B cell (primary cell): Measurements from ENCODE around the gene GDF9. TPM values are rescaled to one million over a fixed set of nuclear protein-coding genes. Genes with fewer than 3 reads are reported as not detected.

Experiments used
- ATAC-seq: fragments of 200-7000 bp; cut with Tn5 transposase; one replicate; pipeline ENCODE4 v1.10.0; 2021; ENCODE audit warnings: low read depth, mild to moderate bottlenecking, moderate number of reproducible peaks, moderate library complexity
- CTCF ChIA-PET: fragments of 350-600 bp; sonication (Branson Sonifier 250); formaldehyde crosslinking; loops from one replicate; lab custom pipeline; 2021; ENCODE audit warnings: antibody characterized with exemption, inconsistent platforms; lab: Charles Lee
- POLR2A ChIA-PET: fragments of 350-600 bp; sonication (Branson Sonifier 250); formaldehyde crosslinking; loops from one replicate; lab custom pipeline; 2021; ENCODE audit warnings: antibody characterized with exemption; lab: Charles Lee
- DNase-seq: peaks from one replicate; pipeline ENCODE4 v3.0.0; 2013
- H2AFZ ChIP-seq: 2 replicates; pipeline ENCODE4 v1.6.1; 2012; ENCODE audit warnings: mild to moderate bottlenecking, low read depth, low read length; ENCODE audit not compliant: insufficient read depth, poor library complexity, severe bottlenecking
- H3K27ac ChIP-seq, 2 donors: 1 replicate in 1 of 2; 2 replicates in 1 of 2; pipeline ENCODE4 v1.5.1; 2012 to 2013; ENCODE audit warnings: low read length in 2 of 2, mild to moderate bottlenecking in 2 of 2, moderate library complexity in 1 of 2
- H3K27me3 ChIP-seq, 4 experiments: fragments of 200-600 bp in 1 of 4; sonication (generic) in 1 of 4; replicated peaks in 1 of 4; 1 replicate in 2 of 4; 2 replicates in 2 of 4; pipeline versions ENCODE4 v1.6.1 to v1.7.0; 2013 to 2016; ENCODE audit warnings: low read length in 3 of 4, mild to moderate bottlenecking in 2 of 4, mixed read lengths in 1 of 4, moderate library complexity in 1 of 4; ENCODE audit not compliant: insufficient read depth in 4 of 4, control insufficient read depth in 3 of 4; ENCODE audit errors: control extremely low read depth in 1 of 4
- H3K36me3 ChIP-seq, 2 experiments: replicated peaks in 1 of 2; 1 replicate in 1 of 2; 2 replicates in 1 of 2; pipeline versions ENCODE4 v1.6.1 to v1.7.1; 2013; ENCODE audit warnings: low read length in 1 of 2; ENCODE audit not compliant: insufficient read depth in 2 of 2, control insufficient read depth in 1 of 2; ENCODE audit errors: control extremely low read depth in 1 of 2, extremely low read depth in 1 of 2
- H3K4me1 ChIP-seq, 2 donors: fragments of 200-600 bp in 1 of 2; sonication (generic) in 1 of 2; 1 replicate in 1 of 2; 2 replicates in 1 of 2; pipeline versions ENCODE4 v1.5.1 to v1.6.1; 2013 to 2017; ENCODE audit warnings: low read length in 2 of 2; ENCODE audit not compliant: control insufficient read depth in 2 of 2, insufficient read depth in 2 of 2
- H3K4me2 ChIP-seq: replicated peaks from 2 replicates; pipeline ENCODE3; 2012; ENCODE audit warnings: mild to moderate bottlenecking, low read depth, low read length; ENCODE audit not compliant: poor library complexity, severe bottlenecking
- H3K4me3 ChIP-seq, 5 experiments: fragments of 200-600 bp in 1 of 5; sonication (generic) in 1 of 5; 1 replicate in 3 of 5; 2 replicates in 2 of 5; pipeline versions ENCODE4 v1.5.1 to v1.7.0; 2011 to 2016; ENCODE audit warnings: low read length in 4 of 5, mild to moderate bottlenecking in 4 of 5, low read depth in 2 of 5, control low read depth in 1 of 5, moderate library complexity in 1 of 5; ENCODE audit not compliant: insufficient read depth in 1 of 5; ENCODE audit errors: control extremely low read depth in 1 of 5, extremely low read depth in 1 of 5
- H3K79me2 ChIP-seq: fragments of 200-600 bp; sonication (generic); one replicate; pipeline ENCODE4 v1.6.0; 2016; ENCODE audit warnings: low read length; ENCODE audit not compliant: control insufficient read depth, insufficient read depth
- H3K9ac ChIP-seq: fragments of 200-600 bp; sonication (generic); 2 replicates; pipeline ENCODE4 v1.6.1; 2017; ENCODE audit warnings: mild to moderate bottlenecking, low read length, moderate library complexity
- H3K9me3 ChIP-seq, 3 donors: one replicate each; pipeline versions ENCODE4 v1.6.1 to v1.7.1; 2013; ENCODE audit warnings: low read length in 2 of 3; ENCODE audit not compliant: control insufficient read depth in 2 of 3, insufficient read depth in 1 of 3; ENCODE audit errors: control extremely low read depth in 1 of 3
- H4K20me1 ChIP-seq: 2 replicates; pipeline ENCODE4 v1.6.0; 2012; ENCODE audit warnings: mild to moderate bottlenecking, low read length; ENCODE audit not compliant: insufficient read depth, control insufficient read depth, poor library complexity, severe bottlenecking
- H3K27ac Mint-ChIP-seq: one replicate; pipeline ENCODE4 v1.8.0; 2021; ENCODE audit warnings: mixed read lengths
- H3K27me3 Mint-ChIP-seq: one replicate; pipeline ENCODE4 v1.8.0; 2021; ENCODE audit warnings: mixed read lengths
- H3K4me1 Mint-ChIP-seq: one replicate; pipeline ENCODE4 v1.8.0; 2021; ENCODE audit warnings: mixed read lengths
- H3K4me3 Mint-ChIP-seq: one replicate; pipeline ENCODE4 v1.8.0; 2021; ENCODE audit warnings: mixed read lengths
- H3K9me3 Mint-ChIP-seq: one replicate; pipeline ENCODE4 v1.8.0; 2022; ENCODE audit warnings: mixed read lengths; ENCODE audit not compliant: insufficient read depth
- EZH2 ChIP-seq: IDR thresholded peaks from 2 replicates; pipeline ENCODE4 v1.6.1; 2012; ENCODE audit warnings: borderline replicate concordance, low read depth, mild to moderate bottlenecking, moderate library complexity, low read length; ENCODE audit not compliant: insufficient read depth, poor library complexity, severe bottlenecking
- WGBS: methylation state at CpG from one replicate; pipeline ENCODE4 v1.1.5; 2013; ENCODE audit warnings: missing lambda C conversion rate; ENCODE audit not compliant: insufficient coverage; 5-methylcytosine and 5-hydroxymethylcytosine counted together
- intact Hi-C: fragments of 100-400 bp; cut with micrococcal nuclease; formaldehyde crosslinking; loops from one replicate; pipeline ENCODE4 v1.10.0; 2022
- polyA plus RNA-seq: library from polyadenylated mRNA; depleted of rRNA; stranded (reverse); fragments of >200 nt; gene quantifications from 2 replicates; pipeline ENCODE4 v1.2.3, GENCODE V29; 2012
- total RNA-seq, 2 donors: library from RNA; stranded (reverse); fragments of 120-200 nt in 1 of 2; gene quantifications; 1 replicate in 1 of 2; 2 replicates in 1 of 2; pipeline versions ENCODE4 v1.2.3 to v1.2.4, GENCODE V29; 2013 to 2022
- TF ChIP-seq, protein P1 (sequence below): fragments of 200-600 bp; IDR thresholded peaks from one replicate; pipeline ENCODE4 v1.8.0; 2022; ENCODE audit warnings: antibody characterized with exemption, mild to moderate bottlenecking

GDF9 gene
- total and polyA plus RNA-seq, 2 donors (not counting 1 experiment from before 2014, with no cell fraction given): 0.67 to 0.88 TPM

- intact Hi-C loops: no loop called here
- Mint-ChIP-seq H3K27me3 (peaks cover 38% of the 10 kb centered on the region), H3K9me3 (no peaks in the 10 kb centered on the region), H3K4me3 (no peak overlapping the region), H3K4me1 (peaks cover 18% of the 10 kb centered on the region), H3K27ac (no peak overlapping the region)
- ChIA-PET CTCF (interaction anchor here (0.6 to 1.9 kb wide), 5 partner anchors 8 to 297 kb away, joined by 3 to 5 read pairs (median 3); no protein-coding TSS in a partner anchor), POLR2A (no interaction called here)
- Histone ChIP-seq H3K4me3 (no peak overlapping the region), H3K9ac (no peak overlapping the region), H4K20me1 (no peaks in the 10 kb centered on the region), H3K27ac (no peak overlapping the region), H2AFZ (no peak overlapping the region), H3K4me2 (peak overlapping the region; percentile 41), H3K4me1 (peaks cover 33 to 37% of the 10 kb centered on the region in 2 donors), H3K27me3 (peaks cover 0 to 80% (median 40%) of the 10 kb centered on the region in 4 experiments), H3K79me2 (no peaks in the 10 kb centered on the region), H3K36me3 (no peaks in the 10 kb centered on the region), H3K9me3 (peaks cover 0 to 4% (median 0%) of the 10 kb centered on the region in 3 donors)
- ATAC-seq: no peak
- TF ChIP-seq EZH2: no peak
- TF ChIP-seq, protein P1, sequence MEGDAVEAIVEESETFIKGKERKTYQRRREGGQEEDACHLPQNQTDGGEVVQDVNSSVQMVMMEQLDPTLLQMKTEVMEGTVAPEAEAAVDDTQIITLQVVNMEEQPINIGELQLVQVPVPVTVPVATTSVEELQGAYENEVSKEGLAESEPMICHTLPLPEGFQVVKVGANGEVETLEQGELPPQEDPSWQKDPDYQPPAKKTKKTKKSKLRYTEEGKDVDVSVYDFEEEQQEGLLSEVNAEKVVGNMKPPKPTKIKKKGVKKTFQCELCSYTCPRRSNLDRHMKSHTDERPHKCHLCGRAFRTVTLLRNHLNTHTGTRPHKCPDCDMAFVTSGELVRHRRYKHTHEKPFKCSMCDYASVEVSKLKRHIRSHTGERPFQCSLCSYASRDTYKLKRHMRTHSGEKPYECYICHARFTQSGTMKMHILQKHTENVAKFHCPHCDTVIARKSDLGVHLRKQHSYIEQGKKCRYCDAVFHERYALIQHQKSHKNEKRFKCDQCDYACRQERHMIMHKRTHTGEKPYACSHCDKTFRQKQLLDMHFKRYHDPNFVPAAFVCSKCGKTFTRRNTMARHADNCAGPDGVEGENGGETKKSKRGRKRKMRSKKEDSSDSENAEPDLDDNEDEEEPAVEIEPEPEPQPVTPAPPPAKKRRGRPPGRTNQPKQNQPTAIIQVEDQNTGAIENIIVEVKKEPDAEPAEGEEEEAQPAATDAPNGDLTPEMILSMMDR: no peak
- DNase-seq: no peak
- 87% methylated on average over 7 of the region's 7 CpGs for WGBS
These were observed 42.7 kb downstream of the GDF9 start for GRCh38 chr5:132823481-132824050.

- CTCF ChIA-PET: interaction anchor here (0.6 to 6.2 kb wide), 5 partner anchors 8 to 320 kb away, joined by 3 to 66 read pairs (median 3); no protein-coding TSS in a partner anchor
- Histone ChIP-seq H3K4me3 (no peak overlapping the region), H2AFZ (peak overlapping the region; percentile 50), H3K4me2 (peak overlapping the region; percentile 41), H3K27ac (no peak overlapping the region), H3K9me3 (peaks cover 0 to 4% (median 0%) of the 10 kb centered on the region in 3 donors), H3K4me1 (peaks cover 33 to 37% of the 10 kb centered on the region in 2 donors), H3K36me3 (no peaks in the 10 kb centered on the region), H3K9ac (no peak overlapping the region), H3K79me2 (no peaks in the 10 kb centered on the region), H3K27me3 (peaks cover 0 to 75% (median 38%) of the 10 kb centered on the region in 4 experiments), H4K20me1 (no peaks in the 10 kb centered on the region)
- Mint-ChIP-seq H3K4me1 (peaks cover 18% of the 10 kb centered on the region), H3K27me3 (peaks cover 38% of the 10 kb centered on the region), H3K4me3 (no peak overlapping the region), H3K9me3 (no peaks in the 10 kb centered on the region), H3K27ac (no peak overlapping the region)
- POLR2A ChIA-PET: interaction anchor here (0.6 kb wide), 1 partner anchor 59 kb away, joined by 11 read pairs; no protein-coding TSS in a partner anchor
- DNase-seq (no peak), ATAC-seq (no peak)
- WGBS: 21% methylated on average over 63 of the region's 68 CpGs
- TF ChIP-seq, protein P1: no peak
- TF ChIP-seq EZH2: no peak
- intact Hi-C loops: no loop called here
These were observed 43.4 kb downstream of the GDF9 start for GRCh38 chr5:132822650-132823480.
